GM12878 (cell line): ENCODE measurements around the gene SNN. TPM values are rescaled to one million over a fixed set of nuclear protein-coding genes. Genes with fewer than 3 reads are reported as not detected.

Experiments used
- BHLHE40 ChIP-seq, 2 experiments: fragments of 450-650 bp in 1 of 2; IDR thresholded peaks; 2 replicates each; pipeline ENCODE4 v1.6.1; 2011 to 2017; ENCODE audit warnings: low read depth in 2 of 2, borderline replicate concordance in 1 of 2, improper control_type of control experiment in 1 of 2, low read length in 1 of 2, mild to moderate bottlenecking in 1 of 2
- BMI1 ChIP-seq: fragments of 450-650 bp; IDR thresholded peaks from 2 replicates; pipeline ENCODE4 v1.6.1; 2016; ENCODE audit warnings: mild to moderate bottlenecking, moderate library complexity, borderline replicate concordance
- CREM ChIP-seq: IDR thresholded peaks from 2 replicates; pipeline ENCODE4 v1.6.1; 2014; ENCODE audit warnings: antibody characterized with exemption, low read depth
- EGR1 ChIP-seq, 2 experiments: IDR thresholded peaks; 1 replicate in 1 of 2; 2 replicates in 1 of 2; pipeline ENCODE4 v1.6.1; 2011 to 2012; ENCODE audit warnings: low read depth in 2 of 2, low read length in 2 of 2, borderline replicate concordance in 1 of 2, mild to moderate bottlenecking in 1 of 2, moderate library complexity in 1 of 2
- ETV6 ChIP-seq, 2 experiments: fragments of 450-650 bp in 1 of 2; IDR thresholded peaks in 1 of 2; conservative IDR thresholded peaks in 1 of 2; 2 replicates each; pipeline ENCODE4 v1.6.1; 2014; ENCODE audit warnings: antibody characterized with exemption in 1 of 2, borderline replicate concordance in 1 of 2, low read depth in 1 of 2, mild to moderate bottlenecking in 1 of 2, moderate library complexity in 1 of 2
- HCFC1 ChIP-seq: fragments of 150-350 bp; IDR thresholded peaks from 2 replicates; pipeline ENCODE4 v1.6.1; 2014; ENCODE audit warnings: low read length
- LARP7 ChIP-seq: fragments of 450-650 bp; IDR thresholded peaks from 2 replicates; pipeline ENCODE4 v1.6.1; 2017; ENCODE audit warnings: mild to moderate bottlenecking
- PML ChIP-seq: IDR thresholded peaks from 2 replicates; pipeline ENCODE4 v1.6.1; 2012; ENCODE audit warnings: low read length, inconsistent platforms
- POLR2A ChIP-seq: IDR thresholded peaks from 2 replicates; pipeline ENCODE4 v1.6.1; 2011; ENCODE audit warnings: low read depth, mild to moderate bottlenecking, low read length
- POLR2AphosphoS2 ChIP-seq: IDR thresholded peaks from 2 replicates; pipeline ENCODE4 v1.6.1; 2011; ENCODE audit warnings: low read depth, mild to moderate bottlenecking, low read length, improper control_type of control experiment, moderate library complexity
- POU2F2 ChIP-seq: IDR thresholded peaks from 3 replicates; pipeline ENCODE4 v1.6.1; 2011; ENCODE audit warnings: low read depth, mild to moderate bottlenecking, low read length, borderline replicate concordance
- RB1 ChIP-seq: fragments of 450-650 bp; formaldehyde crosslinking; IDR thresholded peaks from 2 replicates; pipeline ENCODE4 v1.6.1; 2017; ENCODE audit warnings: mild to moderate bottlenecking, borderline replicate concordance
- RBBP5 ChIP-seq: fragments of 200-600 bp; sonication (generic); conservative IDR thresholded peaks from 2 replicates; pipeline ENCODE4 v1.6.1; 2016
- RFX5 ChIP-seq: IDR thresholded peaks from 2 replicates; pipeline ENCODE4 v1.6.1; 2011; ENCODE audit warnings: low read depth, low read length, improper control_type of control experiment
- SMAD1 ChIP-seq: fragments of 450-650 bp; IDR thresholded peaks from 2 replicates; pipeline ENCODE4 v1.6.1; 2018; ENCODE audit warnings: mild to moderate bottlenecking, low read depth; ENCODE audit not compliant: partially characterized antibody
- SPI1 ChIP-seq: IDR thresholded peaks from 2 replicates; pipeline ENCODE4 v1.6.1; 2011; ENCODE audit warnings: low read depth, mild to moderate bottlenecking, low read length, moderate library complexity, borderline replicate concordance; ENCODE audit not compliant: insufficient read depth
- SREBF2 ChIP-seq: IDR thresholded peaks from 2 replicates; pipeline ENCODE4 v1.6.1; 2012; ENCODE audit warnings: mild to moderate bottlenecking, low read length
- TBL1XR1 ChIP-seq: IDR thresholded peaks from 2 replicates; pipeline ENCODE4 v1.6.1; 2012; ENCODE audit warnings: low read depth, low read length, improper control_type of control experiment
- polyA plus RNA-seq, 11 experiments: library from polyadenylated mRNA; depleted of rRNA in 4 of 11; unstranded in 6 of 11; stranded (reverse) in 5 of 11; fragments of >200 nt; fragmentation: Nextera tagmentation in 4 of 11; fragmentation: Illumina TruSeq in 1 of 11; extraction: Ambion mirVana in 4 of 11; extraction: Trizol in 1 of 11; gene quantifications; 1 replicate in 1 of 11; 2 replicates in 10 of 11; pipeline versions ENCODE4 v1.2.1 to v1.2.3, GENCODE V29; 2011 to 2016; ENCODE audit warnings: inconsistent platforms in 2 of 11, missing spikeins in 2 of 11, low read depth in 1 of 11
- total RNA-seq, 4 experiments: library from RNA; depleted of rRNA in 3 of 4; stranded (reverse); fragments of >200 nt in 3 of 4; fragmentation: Illumina TruSeq in 1 of 4; extraction: Trizol in 1 of 4; gene quantifications; 2 replicates each; pipeline versions ENCODE4 v1.2.1 to v1.2.3, GENCODE V29; 2013 to 2021
- TF ChIP-seq, protein P1 (sequence below), 3 experiments: IDR thresholded peaks in 2 of 3; conservative IDR thresholded peaks in 1 of 3; 2 replicates each; pipeline ENCODE4 v1.5.1; 2011; ENCODE audit warnings: low read depth in 3 of 3, low read length in 3 of 3, mild to moderate bottlenecking in 3 of 3, control low read depth in 2 of 3, moderate library complexity in 2 of 3, inconsistent platforms in 1 of 3, mixed read lengths in 1 of 3; ENCODE audit not compliant: control insufficient read depth in 2 of 3, insufficient read depth in 1 of 3; ENCODE audit errors: extremely low read depth in 1 of 3
- TF ChIP-seq, protein P2 (sequence below): fragments of 450-650 bp; IDR thresholded peaks from 2 replicates; pipeline ENCODE4 v1.6.1; 2017; ENCODE audit warnings: mild to moderate bottlenecking
- TF ChIP-seq, protein P3 (sequence below): IDR thresholded peaks from 2 replicates; pipeline ENCODE4 v1.6.1; 2012; ENCODE audit warnings: low read length, inconsistent platforms
- TF ChIP-seq, protein P4 (sequence below): IDR thresholded peaks from 2 replicates; pipeline ENCODE4 v1.6.1; 2011; ENCODE audit warnings: low read depth, low read length, improper control_type of control experiment, borderline replicate concordance

The SNN gene
- total and polyA plus RNA-seq, 10 of the 15 experiments (the other 5 are each of a cell fraction or from before 2014, with no cell fraction given): 2.2 to 43.4 (median 27.8) TPM

GRCh38 chr16:11670171-11671131 is 2.2 kb downstream of the SNN start (continued):
- TF ChIP-seq, protein P1, sequence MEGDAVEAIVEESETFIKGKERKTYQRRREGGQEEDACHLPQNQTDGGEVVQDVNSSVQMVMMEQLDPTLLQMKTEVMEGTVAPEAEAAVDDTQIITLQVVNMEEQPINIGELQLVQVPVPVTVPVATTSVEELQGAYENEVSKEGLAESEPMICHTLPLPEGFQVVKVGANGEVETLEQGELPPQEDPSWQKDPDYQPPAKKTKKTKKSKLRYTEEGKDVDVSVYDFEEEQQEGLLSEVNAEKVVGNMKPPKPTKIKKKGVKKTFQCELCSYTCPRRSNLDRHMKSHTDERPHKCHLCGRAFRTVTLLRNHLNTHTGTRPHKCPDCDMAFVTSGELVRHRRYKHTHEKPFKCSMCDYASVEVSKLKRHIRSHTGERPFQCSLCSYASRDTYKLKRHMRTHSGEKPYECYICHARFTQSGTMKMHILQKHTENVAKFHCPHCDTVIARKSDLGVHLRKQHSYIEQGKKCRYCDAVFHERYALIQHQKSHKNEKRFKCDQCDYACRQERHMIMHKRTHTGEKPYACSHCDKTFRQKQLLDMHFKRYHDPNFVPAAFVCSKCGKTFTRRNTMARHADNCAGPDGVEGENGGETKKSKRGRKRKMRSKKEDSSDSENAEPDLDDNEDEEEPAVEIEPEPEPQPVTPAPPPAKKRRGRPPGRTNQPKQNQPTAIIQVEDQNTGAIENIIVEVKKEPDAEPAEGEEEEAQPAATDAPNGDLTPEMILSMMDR (IDR thresholded peaks at IDR 0.05 in 2 of 3, conservative IDR thresholded peaks at IDR 0.05 in 1 of 3; ENCODE audit: control insufficient read depth in 2 of 3, extremely low read depth in 1 of 3, insufficient read depth in 1 of 3, low read depth in 3 of 3, low read length in 3 of 3): no peak
- TF ChIP-seq BHLHE40 (IDR thresholded peaks at IDR 0.05; ENCODE audit: borderline replicate concordance in 1 of 2, low read depth in 2 of 2, low read length in 1 of 2) (peak; percentile 39 to 49; a peak in 3 of 4 replicates), BMI1 (no peak), POLR2AphosphoS2 (no peak), ETV6 (conservative IDR thresholded peaks at IDR 0.05 in 1 of 2, IDR thresholded peaks at IDR 0.05 in 1 of 2; ENCODE audit: borderline replicate concordance in 1 of 2, low read depth in 1 of 2) (peak in 1 of 2 experiments; percentile 76; a peak in 2 of 4 replicates), SPI1 (peak; percentile 36; the same call in 1 of the 2 replicates), HCFC1 (no peak), RFX5 (no peak), POLR2A (peak; percentile 27), PML (no peak), CREM (peak; percentile 93), POU2F2 (peak; percentile 65; the same call in 1 of the 3 replicates), SREBF2 (no peak), TBL1XR1 (0 out of 2 replicates have a peak, but pooled peaks have one; percentile 26), LARP7 (no peak), RB1 (no peak), EGR1 (IDR thresholded peaks at IDR 0.05; ENCODE audit: borderline replicate concordance in 1 of 2, low read depth in 2 of 2, low read length in 2 of 2) (peak in 1 of 2 experiments; percentile 32; a peak in 1 of 3 replicates), RBBP5 (no peak), SMAD1 (no peak)
- TF ChIP-seq, protein P2, sequence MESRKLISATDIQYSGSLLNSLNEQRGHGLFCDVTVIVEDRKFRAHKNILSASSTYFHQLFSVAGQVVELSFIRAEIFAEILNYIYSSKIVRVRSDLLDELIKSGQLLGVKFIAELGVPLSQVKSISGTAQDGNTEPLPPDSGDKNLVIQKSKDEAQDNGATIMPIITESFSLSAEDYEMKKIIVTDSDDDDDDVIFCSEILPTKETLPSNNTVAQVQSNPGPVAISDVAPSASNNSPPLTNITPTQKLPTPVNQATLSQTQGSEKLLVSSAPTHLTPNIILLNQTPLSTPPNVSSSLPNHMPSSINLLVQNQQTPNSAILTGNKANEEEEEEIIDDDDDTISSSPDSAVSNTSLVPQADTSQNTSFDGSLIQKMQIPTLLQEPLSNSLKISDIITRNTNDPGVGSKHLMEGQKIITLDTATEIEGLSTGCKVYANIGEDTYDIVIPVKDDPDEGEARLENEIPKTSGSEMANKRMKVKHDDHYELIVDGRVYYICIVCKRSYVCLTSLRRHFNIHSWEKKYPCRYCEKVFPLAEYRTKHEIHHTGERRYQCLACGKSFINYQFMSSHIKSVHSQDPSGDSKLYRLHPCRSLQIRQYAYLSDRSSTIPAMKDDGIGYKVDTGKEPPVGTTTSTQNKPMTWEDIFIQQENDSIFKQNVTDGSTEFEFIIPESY: no peak
- TF ChIP-seq, protein P3, sequence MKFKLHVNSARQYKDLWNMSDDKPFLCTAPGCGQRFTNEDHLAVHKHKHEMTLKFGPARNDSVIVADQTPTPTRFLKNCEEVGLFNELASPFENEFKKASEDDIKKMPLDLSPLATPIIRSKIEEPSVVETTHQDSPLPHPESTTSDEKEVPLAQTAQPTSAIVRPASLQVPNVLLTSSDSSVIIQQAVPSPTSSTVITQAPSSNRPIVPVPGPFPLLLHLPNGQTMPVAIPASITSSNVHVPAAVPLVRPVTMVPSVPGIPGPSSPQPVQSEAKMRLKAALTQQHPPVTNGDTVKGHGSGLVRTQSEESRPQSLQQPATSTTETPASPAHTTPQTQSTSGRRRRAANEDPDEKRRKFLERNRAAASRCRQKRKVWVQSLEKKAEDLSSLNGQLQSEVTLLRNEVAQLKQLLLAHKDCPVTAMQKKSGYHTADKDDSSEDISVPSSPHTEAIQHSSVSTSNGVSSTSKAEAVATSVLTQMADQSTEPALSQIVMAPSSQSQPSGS: no peak; the same call in 1 of the 2 replicates
- TF ChIP-seq, protein P4, sequence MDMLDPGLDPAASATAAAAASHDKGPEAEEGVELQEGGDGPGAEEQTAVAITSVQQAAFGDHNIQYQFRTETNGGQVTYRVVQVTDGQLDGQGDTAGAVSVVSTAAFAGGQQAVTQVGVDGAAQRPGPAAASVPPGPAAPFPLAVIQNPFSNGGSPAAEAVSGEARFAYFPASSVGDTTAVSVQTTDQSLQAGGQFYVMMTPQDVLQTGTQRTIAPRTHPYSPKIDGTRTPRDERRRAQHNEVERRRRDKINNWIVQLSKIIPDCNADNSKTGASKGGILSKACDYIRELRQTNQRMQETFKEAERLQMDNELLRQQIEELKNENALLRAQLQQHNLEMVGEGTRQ: no peak
